Endothelial cell of umbilical vein (primary cell): Measurements from ENCODE around the gene PDGFA.

Experiments
- CTCF ChIP-seq, 2 donors: IDR thresholded peaks; 1 replicate in 1 of 2; 2 replicates in 1 of 2; pipeline ENCODE4 v1.5.1; 2011; ENCODE audit warnings: low read length in 2 of 2, mild to moderate bottlenecking in 2 of 2, moderate library complexity in 2 of 2, control low read depth in 1 of 2, inconsistent platforms in 1 of 2, low read depth in 1 of 2; ENCODE audit not compliant: insufficient read depth in 1 of 2; ENCODE audit errors: extremely low read depth in 1 of 2
- EZH2 ChIP-seq: IDR thresholded peaks from 2 replicates; pipeline ENCODE4 v1.6.1; 2012; ENCODE audit warnings: borderline replicate concordance, low read depth, mild to moderate bottlenecking, moderate library complexity, low read length, inconsistent platforms; ENCODE audit not compliant: severe bottlenecking
- JUN ChIP-seq: IDR thresholded peaks from 2 replicates; pipeline ENCODE4 v1.6.1; 2011; ENCODE audit warnings: borderline replicate concordance, low read depth; ENCODE audit not compliant: insufficient read length, insufficient read depth
- MAX ChIP-seq: IDR thresholded peaks from 2 replicates; pipeline ENCODE4 v1.6.1; 2011; ENCODE audit not compliant: insufficient read depth, insufficient read length
- MYC ChIP-seq: IDR thresholded peaks from one replicate; pipeline ENCODE4 v1.6.1; 2011; ENCODE audit warnings: mild to moderate bottlenecking, low read depth, low read length
- POLR2A ChIP-seq: IDR thresholded peaks from 2 replicates; pipeline ENCODE4 v1.6.1; 2012; ENCODE audit warnings: low read depth, mild to moderate bottlenecking, control low read depth, low read length
- POLR2AphosphoS5 ChIP-seq: IDR thresholded peaks from 2 replicates; pipeline ENCODE4 v1.6.1; 2012; ENCODE audit warnings: low read depth, mild to moderate bottlenecking, control low read depth, low read length, moderate library complexity; ENCODE audit not compliant: insufficient read depth

DNA sequence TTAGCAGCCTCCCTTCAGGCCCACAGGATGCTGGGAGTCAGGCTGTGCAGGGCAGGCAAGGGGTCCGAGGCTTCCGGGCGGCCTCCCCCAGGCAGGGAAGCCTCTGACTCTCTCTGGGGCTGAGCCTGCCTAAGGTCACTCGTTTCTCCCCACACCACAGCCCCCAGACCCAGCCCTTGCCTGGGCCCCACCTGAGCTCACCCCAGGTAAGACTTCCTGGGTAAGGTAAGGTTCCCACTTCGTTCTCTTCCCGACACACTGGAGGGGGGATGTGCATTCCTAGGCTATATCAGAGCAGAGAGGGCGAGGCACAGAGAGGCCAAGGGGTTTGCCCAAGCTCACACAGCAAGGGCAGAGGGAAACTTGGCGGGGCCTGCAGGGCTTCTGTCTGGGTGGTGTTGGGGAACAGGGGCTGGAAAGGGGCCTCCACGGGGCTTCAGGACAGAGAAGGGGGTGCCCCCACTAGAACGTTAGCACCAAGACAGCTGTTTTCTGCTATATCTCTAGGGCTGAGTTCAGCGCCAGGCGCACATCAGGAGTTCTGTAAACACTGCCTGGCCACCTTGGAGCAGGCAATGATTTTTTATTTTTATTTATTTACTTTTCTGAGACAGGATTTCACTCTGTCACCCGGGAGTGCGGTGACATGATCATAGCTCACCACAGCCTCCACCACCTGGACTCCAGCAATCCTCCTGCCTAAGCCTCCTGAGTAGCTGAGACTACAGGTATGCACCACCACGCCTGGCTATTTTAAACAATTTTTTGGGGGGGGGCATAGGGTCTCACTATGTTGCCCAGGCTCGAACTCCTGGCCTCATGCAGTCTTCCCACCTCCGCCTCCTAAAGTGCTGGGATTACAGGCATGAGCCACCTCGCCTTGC, 24.9 kb upstream of the PDGFA start:
- TF ChIP-seq MYC (no peak), CTCF (IDR thresholded peaks at IDR 0.05; ENCODE audit: extremely low read depth in 1 of 2, insufficient read depth in 1 of 2, low read depth in 1 of 2, low read length in 2 of 2) (no peak), EZH2 (no peak), POLR2AphosphoS5 (no peak), POLR2A (no peak), JUN (no peak), MAX (no peak)
